KOPT-K1 (cell line): ENCODE data around the gene SLC35C1.
A peak's percentile ranks its signal among the peaks of the same experiment; 100 is the strongest.

Experiments used
- H3K27ac ChIP-seq: fragments of 200-600 bp; sonication (generic); 2 replicates; pipeline ENCODE4 v1.5.1; 2016; ENCODE audit warnings: antibody characterized with exemption, mild to moderate bottlenecking, low read depth, low read length; ENCODE audit not compliant: poor library complexity, severe bottlenecking
- H3K36me3 ChIP-seq: fragments of 200-600 bp; sonication (generic); 2 replicates; pipeline ENCODE4 v1.5.1; 2017; ENCODE audit warnings: antibody characterized with exemption, mild to moderate bottlenecking, low read length, moderate library complexity; ENCODE audit not compliant: insufficient read depth
- H3K9me3 ChIP-seq: fragments of 200-600 bp; sonication (generic); 2 replicates; pipeline ENCODE4 v1.5.1; 2017; ENCODE audit warnings: antibody characterized with exemption, low read length, mild to moderate bottlenecking; ENCODE audit not compliant: insufficient read depth, poor library complexity, severe bottlenecking

Gene SLC35C1

DNA sequence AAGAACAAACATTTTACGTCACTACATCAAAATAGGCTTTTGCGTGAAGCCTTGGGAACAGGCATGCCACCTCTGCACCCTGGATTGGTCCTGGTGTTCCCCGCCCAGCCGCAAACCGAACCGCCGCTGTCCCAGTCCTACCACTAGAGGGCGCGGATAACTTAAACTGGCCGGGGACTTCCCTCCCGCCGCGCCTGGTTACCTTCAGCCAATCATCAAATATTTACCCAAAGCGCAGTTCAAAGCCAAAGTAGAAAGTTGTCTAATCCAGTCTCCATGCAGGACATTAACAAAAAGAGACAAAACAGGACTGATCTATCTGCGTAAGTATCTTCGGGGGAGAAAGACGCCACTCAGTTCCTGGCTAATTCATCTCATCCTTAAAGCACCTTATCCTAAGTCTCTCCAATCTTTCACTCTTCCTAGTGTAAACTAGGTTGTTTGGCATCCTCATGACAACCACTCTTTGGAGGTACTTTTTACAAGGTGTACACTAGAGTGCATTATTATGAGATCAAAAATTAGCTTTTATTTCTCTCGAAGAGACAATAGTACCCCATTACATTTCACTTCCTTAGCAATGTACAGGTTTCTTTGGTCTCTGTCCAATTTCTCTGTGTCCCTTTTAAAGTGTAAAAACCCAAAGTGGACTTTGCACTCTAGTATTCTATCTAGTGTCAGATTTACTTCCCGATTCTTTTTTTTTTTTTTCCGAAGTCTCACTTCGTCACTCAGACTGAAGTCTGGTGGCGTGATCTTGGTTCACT, 38.4 kb downstream of the SLC35C1 start:
- H3K27ac ChIP-seq: no peak overlapping the region

GRCh38 chr11:45844822-45845578, 40.1 kb downstream of the SLC35C1 start:
- Histone ChIP-seq H3K27ac (no peak overlapping the region), H3K36me3 (no peaks in the 10 kb centered on the region), H3K9me3 (no peaks in the 10 kb centered on the region)

More for the DNA sequence above, 38.4 kb downstream of the SLC35C1 start:
- Histone ChIP-seq H3K36me3 (no peaks in the 10 kb centered on the region), H3K9me3 (no peaks in the 10 kb centered on the region)

GRCh38 chr11:45846174-45846675, 41.3 kb downstream of the SLC35C1 start:
- no peaks in the 10 kb centered on the region for H3K9me3 ChIP-seq
- no peaks in the 10 kb centered on the region for H3K36me3 ChIP-seq
- H3K27ac ChIP-seq: no peak overlapping the region

GRCh38 chr11:45846974-45847910, 42.3 kb downstream of the SLC35C1 start, which contains the start of gene CRY2:
TSS of gene CRY2 (plus strand) at chr11:45847475. CDS start at chr11:45847491, 16 bp downstream.
- Histone ChIP-seq H3K9me3 (no peaks in the 10 kb centered on the region), H3K36me3 (no peaks in the 10 kb centered on the region), H3K27ac (peak within 1 kb of the TSS; percentile 59)

DNA sequence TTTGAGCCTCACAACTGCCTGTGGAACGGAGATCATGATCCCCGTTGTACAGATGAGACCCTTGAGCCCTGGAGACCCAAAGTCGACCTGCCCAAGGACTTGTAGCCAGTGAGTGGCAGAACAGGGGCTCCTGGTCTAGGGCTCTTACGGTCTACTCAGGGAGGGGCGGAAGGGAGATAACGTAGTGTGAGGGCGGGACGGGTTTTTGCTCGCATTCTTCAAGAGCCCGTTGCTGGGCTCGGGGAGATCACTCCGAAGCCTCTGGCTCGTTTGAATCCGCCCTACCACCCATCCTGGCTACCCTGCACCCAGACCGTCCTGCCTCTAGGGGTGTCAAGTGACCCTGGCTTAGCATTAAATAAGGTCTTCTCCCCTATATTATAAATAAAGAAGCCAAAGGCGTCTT, 43.0 kb downstream of the SLC35C1 start:
- Histone ChIP-seq H3K27ac (peak overlapping the region; percentile 59), H3K9me3 (no peaks in the 10 kb centered on the region), H3K36me3 (no peaks in the 10 kb centered on the region)

DNA sequence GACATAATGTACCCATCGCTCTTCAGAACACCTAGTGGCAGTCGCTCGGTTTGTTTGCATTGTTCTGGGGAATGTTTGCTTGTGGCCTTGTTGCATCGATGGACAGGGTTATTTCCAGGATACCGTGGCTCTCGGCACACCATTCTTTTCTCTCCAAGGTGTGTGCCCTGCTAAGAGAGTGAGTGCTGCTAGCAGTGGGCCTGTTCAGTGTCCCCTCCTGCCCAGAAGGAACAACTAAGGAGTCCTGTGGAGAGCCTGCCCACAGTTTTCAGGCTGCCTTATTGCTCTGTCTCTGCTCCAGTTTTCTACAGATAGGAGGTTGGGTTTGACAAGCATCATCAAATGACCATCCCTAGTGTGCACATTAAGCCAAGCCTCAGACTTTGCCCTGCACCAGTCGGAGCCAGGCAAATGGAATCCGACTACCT, 43.7 kb downstream of the SLC35C1 start:
- H3K36me3 ChIP-seq: no peaks in the 10 kb centered on the region
- no peak overlapping the region for H3K27ac ChIP-seq
- no peaks in the 10 kb centered on the region for H3K9me3 ChIP-seq

DNA sequence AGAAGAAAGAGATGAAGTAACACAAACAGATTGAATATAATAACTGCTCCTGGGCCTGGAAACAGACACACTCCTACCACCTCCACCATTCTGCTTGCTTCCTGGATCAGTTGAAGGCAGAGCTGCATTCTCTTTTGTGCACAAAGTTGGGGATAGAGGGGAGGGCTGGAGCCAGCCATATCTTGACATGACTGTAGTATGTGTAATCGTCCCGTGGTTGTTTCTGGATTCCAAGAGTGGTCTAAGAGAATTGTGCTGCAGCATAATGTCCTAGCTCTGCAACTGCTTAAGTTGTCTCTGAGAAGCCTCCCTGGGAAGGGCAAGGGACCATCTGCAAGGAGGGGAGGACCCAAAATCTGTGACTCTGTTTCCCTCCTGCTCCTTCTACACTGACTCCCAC, 45.5 kb downstream of the SLC35C1 start:
- 0 out of 2 replicates have a peak, but pooled peaks cover 2% of the 10 kb centered on the region for H3K36me3 ChIP-seq
- no peaks in the 10 kb centered on the region for H3K9me3 ChIP-seq
- no peak overlapping the region for H3K27ac ChIP-seq

DNA sequence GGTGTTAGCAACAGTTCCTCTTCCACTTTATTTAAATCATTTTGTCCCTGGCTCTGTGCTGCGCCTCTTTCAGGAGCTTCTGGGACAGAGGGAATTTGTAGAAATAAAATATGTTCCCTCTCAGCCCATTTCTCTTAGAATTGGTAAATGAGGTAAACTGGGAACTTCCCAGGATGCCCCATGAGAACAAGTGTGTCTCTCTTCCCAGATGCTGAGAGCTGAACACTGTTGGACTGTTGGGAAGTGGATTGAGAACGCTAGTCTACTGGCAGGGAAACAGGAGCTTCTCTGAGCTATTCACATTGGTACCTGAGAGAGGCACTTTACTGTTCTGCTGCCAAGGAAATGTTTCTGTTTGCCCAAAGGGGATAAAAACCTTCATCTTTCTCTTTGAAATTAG, 46.3 kb downstream of the SLC35C1 start:
- H3K27ac ChIP-seq: no peak overlapping the region
- peaks cover 10% of the 10 kb centered on the region; the same call in 1 of the 2 replicates for H3K36me3 ChIP-seq
- H3K9me3 ChIP-seq: no peaks in the 10 kb centered on the region

GRCh38 chr11:45852018-45852711, 47.2 kb downstream of the SLC35C1 start:
- Histone ChIP-seq H3K36me3 (peaks cover 19% of the 10 kb centered on the region), H3K9me3 (no peaks in the 10 kb centered on the region), H3K27ac (no peak overlapping the region)

- peaks cover 25% of the 10 kb centered on the region for H3K36me3 ChIP-seq
- no peak overlapping the region for H3K27ac ChIP-seq
- no peaks in the 10 kb centered on the region for H3K9me3 ChIP-seq
These were observed 47.8 kb downstream of the SLC35C1 start for GRCh38 chr11:45852712-45853101.

GRCh38 chr11:45853332-45854219, 48.6 kb downstream of the SLC35C1 start:
- H3K27ac ChIP-seq: no peak overlapping the region
- H3K9me3 ChIP-seq: no peaks in the 10 kb centered on the region
- H3K36me3 ChIP-seq: peaks cover 33% of the 10 kb centered on the region

GRCh38 chr11:45855308-45855707, 50.4 kb downstream of the SLC35C1 start:
- peaks cover 51% of the 10 kb centered on the region for H3K36me3 ChIP-seq
- no peaks in the 10 kb centered on the region for H3K9me3 ChIP-seq
- no peak overlapping the region for H3K27ac ChIP-seq

- no peak overlapping the region for H3K27ac ChIP-seq
- peaks cover 58% of the 10 kb centered on the region for H3K36me3 ChIP-seq
- no peaks in the 10 kb centered on the region for H3K9me3 ChIP-seq
These were observed 51.1 kb downstream of the SLC35C1 start for GRCh38 chr11:45856044-45856468.
